Smooth muscle cell (in vitro differentiated cells): ENCODE measurements around the gene ENAH. TPM values are rescaled to one million over a fixed set of nuclear protein-coding genes. Genes with fewer than 3 reads are reported as not detected.

ENCODE experiments used
- DNase-seq: peaks from one replicate; lab custom pipeline; 2025; ENCODE audit not compliant: unreplicated experiment; lab: John Stamatoyannopoulos, UW
- H2AFZ ChIP-seq: fragments of 200-600 bp; sonication (generic); 2 replicates; pipeline ENCODE4 v1.6.0; 2016; ENCODE audit warnings: antibody characterized with exemption, low read depth, mild to moderate bottlenecking
- H3F3A ChIP-seq: fragments of 200-600 bp; sonication (generic); 2 replicates; pipeline ENCODE4 v1.6.0; 2017; ENCODE audit warnings: antibody characterized with exemption, low read depth
- H3K27ac ChIP-seq: fragments of 200-600 bp; sonication (generic); 2 replicates; pipeline ENCODE4 v1.5.1; 2016; ENCODE audit warnings: low read depth, mild to moderate bottlenecking
- H3K27me3 ChIP-seq: fragments of 200-600 bp; sonication (generic); 2 replicates; pipeline ENCODE4 v1.6.1; 2016; ENCODE audit warnings: low read depth, mild to moderate bottlenecking
- H3K36me3 ChIP-seq: fragments of 200-600 bp; sonication (generic); 2 replicates; pipeline ENCODE4 v1.5.1; 2016; ENCODE audit warnings: low read depth
- H3K4me1 ChIP-seq: fragments of 200-600 bp; sonication (generic); 2 replicates; pipeline ENCODE4 v1.5.1; 2016; ENCODE audit warnings: low read depth
- H3K4me2 ChIP-seq: fragments of 200-600 bp; sonication (generic); 2 replicates; pipeline ENCODE4 v1.6.0; 2016; ENCODE audit warnings: mild to moderate bottlenecking
- H3K4me3 ChIP-seq: fragments of 200-600 bp; sonication (generic); 2 replicates; pipeline ENCODE4 v1.5.1; 2016; ENCODE audit warnings: mild to moderate bottlenecking
- H3K79me2 ChIP-seq: fragments of 200-600 bp; sonication (generic); 2 replicates; pipeline ENCODE4 v1.6.0; 2016; ENCODE audit warnings: low read depth, mild to moderate bottlenecking
- H3K9ac ChIP-seq: fragments of 200-600 bp; sonication (generic); 2 replicates; pipeline ENCODE4 v1.6.0; 2016; ENCODE audit warnings: low read depth
- H3K9me3 ChIP-seq: fragments of 200-600 bp; sonication (generic); replicated peaks from 2 replicates; pipeline ENCODE4 v1.5.1; 2016; ENCODE audit warnings: low read depth
- H4K20me1 ChIP-seq: fragments of 200-600 bp; sonication (generic); 2 replicates; pipeline ENCODE4 v1.6.0; 2016; ENCODE audit warnings: low read depth
- WGBS: methylation state at CpG from one replicate; pipeline ENCODE4 v1.1.7; 2016; ENCODE audit warnings: low lambda C conversion rate; 5-methylcytosine and 5-hydroxymethylcytosine counted together
- polyA plus RNA-seq: library from polyadenylated mRNA; unstranded; fragments of >200 nt; fragmentation: Nextera tagmentation; extraction: Ambion mirVana; gene quantifications from 2 replicates; pipeline ENCODE4 v1.2.1, GENCODE V29; 2016
- total RNA-seq: library from RNA; depleted of rRNA; stranded (reverse); fragments of >200 nt; gene quantifications from 2 replicates; pipeline ENCODE4 v1.2.3, GENCODE V29; 2014
- TF ChIP-seq, protein P1 (sequence below): fragments of 200-600 bp; sonication (generic); IDR thresholded peaks from 2 replicates; pipeline ENCODE4 v1.5.1; 2017; ENCODE audit warnings: borderline replicate concordance, mild to moderate bottlenecking, antibody characterized with exemption; ENCODE audit not compliant: insufficient read depth, poor library complexity, severe bottlenecking

Gene ENAH
- total and polyA plus RNA-seq, 2 experiments from 2014 or later, result 39.3 to 147 TPM

DNA sequence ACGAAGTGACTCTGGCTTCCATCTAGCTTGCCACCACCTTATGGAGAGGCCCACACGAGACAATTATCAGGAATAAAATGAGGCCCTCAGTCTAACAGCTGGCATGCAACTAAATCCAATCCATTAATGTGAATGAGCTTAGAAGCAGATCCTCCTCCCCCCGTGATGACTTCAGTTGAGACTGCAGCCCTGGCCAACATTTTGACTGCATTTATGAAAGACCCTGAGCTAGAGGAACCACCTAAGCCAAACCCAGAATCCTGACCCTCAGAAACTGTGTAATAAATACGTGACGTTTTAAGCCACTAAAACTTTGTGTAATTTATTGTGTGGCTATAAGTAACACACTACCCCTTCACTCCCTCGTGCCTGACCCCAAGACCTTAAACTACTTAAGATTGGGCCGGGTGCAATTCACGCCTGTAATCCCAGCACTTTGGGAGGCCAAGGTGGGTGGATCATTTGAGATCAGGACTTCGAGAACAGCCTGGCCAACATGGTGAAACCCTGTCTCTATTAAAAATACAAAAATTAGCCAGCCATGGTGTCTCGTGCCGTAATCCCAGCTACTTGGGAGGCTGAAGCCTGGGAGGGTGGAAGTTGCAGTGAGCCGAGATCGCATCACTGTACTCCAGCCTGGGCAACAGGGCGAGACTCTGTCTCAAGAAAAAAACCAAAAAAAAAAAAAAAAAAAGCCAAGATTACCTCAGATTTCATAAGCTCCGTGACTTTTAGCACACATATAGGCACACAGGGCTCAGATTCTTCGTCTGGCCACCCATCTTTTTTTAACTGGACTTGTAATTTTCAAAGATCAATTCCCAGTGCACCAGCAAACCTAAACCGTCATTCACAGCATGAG lies 72.5 kb downstream of the ENAH start:
- Histone ChIP-seq H3K9ac (no peak overlapping the region), H3K9me3 (no peaks in the 10 kb centered on the region), H3K4me1 (peaks cover 47% of the 10 kb centered on the region), H3K79me2 (peaks cover 100% of the 10 kb centered on the region), H4K20me1 (peaks cover 99% of the 10 kb centered on the region), H3K4me2 (no peak overlapping the region), H3K4me3 (no peak overlapping the region), H3F3A (peaks cover 23% of the 10 kb centered on the region), H2AFZ (no peak overlapping the region), H3K36me3 (no peaks in the 10 kb centered on the region), H3K27ac (peak overlapping the region; percentile 66), H3K27me3 (no peaks in the 10 kb centered on the region)
- TF ChIP-seq, protein P1, sequence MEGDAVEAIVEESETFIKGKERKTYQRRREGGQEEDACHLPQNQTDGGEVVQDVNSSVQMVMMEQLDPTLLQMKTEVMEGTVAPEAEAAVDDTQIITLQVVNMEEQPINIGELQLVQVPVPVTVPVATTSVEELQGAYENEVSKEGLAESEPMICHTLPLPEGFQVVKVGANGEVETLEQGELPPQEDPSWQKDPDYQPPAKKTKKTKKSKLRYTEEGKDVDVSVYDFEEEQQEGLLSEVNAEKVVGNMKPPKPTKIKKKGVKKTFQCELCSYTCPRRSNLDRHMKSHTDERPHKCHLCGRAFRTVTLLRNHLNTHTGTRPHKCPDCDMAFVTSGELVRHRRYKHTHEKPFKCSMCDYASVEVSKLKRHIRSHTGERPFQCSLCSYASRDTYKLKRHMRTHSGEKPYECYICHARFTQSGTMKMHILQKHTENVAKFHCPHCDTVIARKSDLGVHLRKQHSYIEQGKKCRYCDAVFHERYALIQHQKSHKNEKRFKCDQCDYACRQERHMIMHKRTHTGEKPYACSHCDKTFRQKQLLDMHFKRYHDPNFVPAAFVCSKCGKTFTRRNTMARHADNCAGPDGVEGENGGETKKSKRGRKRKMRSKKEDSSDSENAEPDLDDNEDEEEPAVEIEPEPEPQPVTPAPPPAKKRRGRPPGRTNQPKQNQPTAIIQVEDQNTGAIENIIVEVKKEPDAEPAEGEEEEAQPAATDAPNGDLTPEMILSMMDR, result no peak
- WGBS, result 66% methylated on average over 17 of the region's 17 CpGs
- DNase-seq, result no peak

DNA sequence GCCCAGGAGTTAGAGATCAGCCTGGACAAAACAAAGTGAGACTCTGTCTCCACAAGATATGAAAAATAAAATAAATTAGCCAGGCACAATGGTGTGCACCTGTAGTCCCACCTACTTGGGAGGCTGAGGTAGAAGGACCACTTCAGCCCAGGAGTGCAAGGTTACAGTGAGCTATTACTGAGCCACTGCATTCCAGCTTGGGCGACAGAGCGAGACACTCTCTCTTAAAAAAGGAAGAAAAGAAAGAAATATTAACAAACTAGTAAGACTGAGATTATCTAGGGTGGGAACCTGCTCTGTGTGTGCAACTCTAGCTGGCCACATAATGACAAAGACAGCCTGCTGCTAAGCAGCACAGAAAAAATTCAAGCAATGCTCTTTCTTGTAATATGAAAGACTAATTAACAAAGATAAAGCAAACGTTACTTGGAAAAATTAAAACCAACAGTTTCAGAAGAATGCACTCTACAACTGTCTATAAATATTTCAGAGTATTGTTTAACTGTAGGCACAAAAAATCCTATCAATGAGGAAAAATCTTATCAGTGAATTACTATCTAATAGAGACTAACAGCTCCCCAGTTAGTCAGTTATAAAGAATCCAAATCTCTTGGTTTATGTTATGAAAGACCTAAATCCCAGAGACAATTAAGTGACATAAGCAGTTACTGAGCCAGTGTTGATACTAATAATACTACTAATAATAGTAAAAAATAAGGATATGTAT lies 74.5 kb downstream of the ENAH start:
- peaks cover 51% of the 10 kb centered on the region for H3K4me1 ChIP-seq
- H4K20me1 ChIP-seq, result peaks cover 95% of the 10 kb centered on the region
- no peak overlapping the region for H2AFZ ChIP-seq
- H3K9ac ChIP-seq, result no peak overlapping the region
- no peaks in the 10 kb centered on the region for H3K27me3 ChIP-seq
- no peak overlapping the region for H3K4me3 ChIP-seq
- H3K4me2 ChIP-seq, result peak overlapping the region; percentile 33
- H3K9me3 ChIP-seq, result no peaks in the 10 kb centered on the region
- peaks cover 97% of the 10 kb centered on the region for H3K79me2 ChIP-seq
- TF ChIP-seq, protein P1, result no peak
- 26% methylated on average over 3 of the region's 3 CpGs for WGBS
- H3F3A ChIP-seq, result peaks cover 32% of the 10 kb centered on the region
- DNase-seq, result no peak
- H3K27ac ChIP-seq, result peak overlapping the region; percentile 66
- no peaks in the 10 kb centered on the region for H3K36me3 ChIP-seq

DNA sequence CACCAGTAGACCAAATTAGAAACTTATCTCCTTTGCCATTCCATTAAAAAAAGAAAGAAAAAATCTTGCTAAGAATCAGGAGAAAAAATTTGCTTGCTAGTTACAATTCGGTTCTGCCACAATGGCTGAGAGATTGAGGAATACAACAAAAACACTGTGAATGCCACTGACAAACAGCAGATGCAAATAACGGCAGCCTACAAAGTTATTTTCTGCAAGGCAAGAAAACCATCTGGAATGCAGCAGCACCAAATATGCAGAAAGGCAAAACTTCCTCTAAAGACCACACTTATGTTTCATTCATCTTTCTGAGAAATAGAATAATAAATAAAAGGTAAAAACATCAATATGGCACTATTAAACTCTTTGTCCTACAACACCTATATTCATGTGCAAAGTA lies 75.7 kb downstream of the ENAH start:
- peaks cover 59% of the 10 kb centered on the region for H3K4me1 ChIP-seq
- peaks cover 41% of the 10 kb centered on the region for H3F3A ChIP-seq
- peaks cover 96% of the 10 kb centered on the region for H4K20me1 ChIP-seq
- H3K9me3 ChIP-seq, result no peaks in the 10 kb centered on the region
- H3K4me3 ChIP-seq, result no peak overlapping the region
- H3K27me3 ChIP-seq, result no peaks in the 10 kb centered on the region
- H3K79me2 ChIP-seq, result peaks cover 97% of the 10 kb centered on the region
- no peak overlapping the region for H2AFZ ChIP-seq
- 12% methylated on average over 2 of the region's 2 CpGs for WGBS
- H3K9ac ChIP-seq, result no peak overlapping the region
- peak overlapping the region; percentile 66 for H3K27ac ChIP-seq
- TF ChIP-seq, protein P1, result no peak
- peak overlapping the region; percentile 33 for H3K4me2 ChIP-seq
- H3K36me3 ChIP-seq, result no peaks in the 10 kb centered on the region
- DNase-seq, result no peak
